GM18498 (cell line): ENCODE data around the gene MTX1.
"Not testable (repeated sequence)": the region's sequence is repeated elsewhere in the genome, so short reads cannot be mapped to it uniquely, and the experiment has no call there.

Experiments used
- ATAC-seq: cut with Tn5 transposase; IDR thresholded peaks from one replicate; pipeline ENCODE4 v1.9.1; 2021; ENCODE audit warnings: mild to moderate bottlenecking, moderate library complexity; ENCODE audit not compliant: unreplicated experiment

Gene MTX1

GRCh38 chr1:155205969-155206593, 2.4 kb upstream of the MTX1 start:
- ATAC-seq: no peak

- ATAC-seq: no peak
Observed at GRCh38 chr1:155206891-155207805, 1.3 kb upstream of the MTX1 start.

- ATAC-seq: no peak
Observed at GRCh38 chr1:155207806-155208540, 522 bp upstream of the MTX1 start, which contains the start of gene THBS3. THBS3 (minus strand) TSS chr1:155207897; CDS start chr1:155207876, 21 bp downstream.

GRCh38 chr1:155209312-155209721, 822 bp downstream of the MTX1 start:
- no peak for ATAC-seq

- ATAC-seq: no peak
Observed at GRCh38 chr1:155210314-155211104, 2.0 kb downstream of the MTX1 start.

GRCh38 chr1:155211381-155212050, 3.0 kb downstream of the MTX1 start:
- ATAC-seq: not testable (repeated sequence)

- ATAC-seq: not testable (repeated sequence)
Observed at GRCh38 chr1:155212051-155212440, 3.6 kb downstream of the MTX1 start.

GRCh38 chr1:155214702-155215101, 6.2 kb downstream of the MTX1 start:
- not testable (repeated sequence) for ATAC-seq

GRCh38 chr1:155218854-155219591, 10.5 kb downstream of the MTX1 start:
- no peak for ATAC-seq

GRCh38 chr1:155219592-155220031, 11.1 kb downstream of the MTX1 start:
- ATAC-seq: no peak

GRCh38 chr1:155220211-155220965, 11.9 kb downstream of the MTX1 start:
- not testable (repeated sequence) for ATAC-seq

- no peak for ATAC-seq
Observed at GRCh38 chr1:155223047-155223446, 14.6 kb downstream of the MTX1 start.

- ATAC-seq: not testable (repeated sequence)
Observed at GRCh38 chr1:155225404-155225759, 16.9 kb downstream of the MTX1 start.

- no peak for ATAC-seq
Observed at GRCh38 chr1:155226188-155226909, 17.9 kb downstream of the MTX1 start.

GRCh38 chr1:155226910-155227260, 18.4 kb downstream of the MTX1 start:
- ATAC-seq: no peak

GRCh38 chr1:155227261-155228095, 19.0 kb downstream of the MTX1 start:
- peak; percentile 93 for ATAC-seq

- ATAC-seq: no peak
Observed at GRCh38 chr1:155228096-155228427, 19.6 kb downstream of the MTX1 start.
